Lower lobe of right lung (tissue), 2 donors: Measurements from ENCODE around the gene GPHB5. TPM values are rescaled to one million over a fixed set of nuclear protein-coding genes. Genes with fewer than 3 reads are reported as not detected.
A peak's percentile ranks its signal among the peaks of the same experiment; 100 is the strongest.
"Not testable (repeated sequence)": the region's sequence is repeated elsewhere in the genome, so short reads cannot be mapped to it uniquely, and the experiment has no call there.

Experiments
- ATAC-seq, 2 donors: fragments of 200-7000 bp; cut with Tn5 transposase; one replicate each; pipeline ENCODE4 v1.9.1; 2020 to 2022; ENCODE audit warnings: mild to moderate bottlenecking in 2 of 2, moderate library complexity in 2 of 2
- DNase-seq: peaks from one replicate; pipeline ENCODE4 v3.0.0-alpha.2; 2020
- H3K27ac ChIP-seq: fragments of 200-600 bp; one replicate; pipeline ENCODE4 v1.8.0; 2022
- H3K27me3 ChIP-seq: fragments of 200-600 bp; one replicate; pipeline ENCODE4 v1.8.0; 2022; ENCODE audit warnings: low read depth
- H3K36me3 ChIP-seq: fragments of 200-600 bp; one replicate; pipeline ENCODE4 v1.8.0; 2022; ENCODE audit warnings: mild to moderate bottlenecking
- H3K4me1 ChIP-seq: fragments of 200-600 bp; one replicate; pipeline ENCODE4 v1.8.0; 2022
- H3K4me3 ChIP-seq: fragments of 200-600 bp; one replicate; pipeline ENCODE4 v1.8.0; 2022; ENCODE audit warnings: mild to moderate bottlenecking
- H3K9me3 ChIP-seq: fragments of 200-600 bp; one replicate; pipeline ENCODE4 v1.8.0; 2022
- intact Hi-C: fragments of 100-400 bp; cut with DNase I; formaldehyde crosslinking; loops from one replicate; pipeline ENCODE4 v1.11.0; 2022
- total RNA-seq: library from RNA; stranded (reverse); fragmentation: NEBNext Ultra II Directional; extraction: Animal tissue kit (Norgen Biotek cat#: 25700); gene quantifications from one replicate; pipeline ENCODE4 v1.2.1, GENCODE V29; 2021
- TF ChIP-seq, protein P1 (sequence below): fragments of 200-600 bp; IDR thresholded peaks from one replicate; pipeline ENCODE4 v1.8.0; 2022; ENCODE audit warnings: antibody characterized with exemption, mild to moderate bottlenecking
- donor health status: DM: no; HTN: yes; CAD: no; lungs with severe emphysema.

The GPHB5 gene
- total RNA-seq, 1 donor from 2014 or later = not detected

DNA sequence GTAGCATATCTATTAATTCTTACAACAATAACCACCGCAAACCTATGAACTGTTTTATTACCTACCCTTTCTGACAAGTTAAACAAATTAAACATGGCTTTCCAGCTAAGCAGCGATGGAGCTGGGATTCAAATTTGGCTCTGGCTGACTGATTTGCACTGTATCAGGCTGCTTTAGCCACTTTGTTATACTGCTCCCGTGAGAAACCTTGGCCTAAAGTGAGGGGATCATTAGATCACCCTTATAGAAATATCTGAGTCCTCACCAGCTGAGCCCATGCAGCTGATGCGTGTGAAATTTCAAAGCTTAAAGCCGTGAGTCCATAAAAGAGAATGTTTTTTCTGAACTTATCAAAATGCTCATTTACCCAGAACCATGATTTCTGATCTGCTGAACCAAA is 8.1 kb upstream of the GPHB5 start:
- intact Hi-C loops = no loop called here
- Histone ChIP-seq H3K9me3 (no peaks in the 10 kb centered on the region), H3K27ac (no peak overlapping the region), H3K4me1 (no peaks in the 10 kb centered on the region), H3K27me3 (no peaks in the 10 kb centered on the region), H3K36me3 (no peaks in the 10 kb centered on the region), H3K4me3 (no peak overlapping the region)
- ATAC-seq (no peak), DNase-seq (no peak)
- TF ChIP-seq, protein P1, sequence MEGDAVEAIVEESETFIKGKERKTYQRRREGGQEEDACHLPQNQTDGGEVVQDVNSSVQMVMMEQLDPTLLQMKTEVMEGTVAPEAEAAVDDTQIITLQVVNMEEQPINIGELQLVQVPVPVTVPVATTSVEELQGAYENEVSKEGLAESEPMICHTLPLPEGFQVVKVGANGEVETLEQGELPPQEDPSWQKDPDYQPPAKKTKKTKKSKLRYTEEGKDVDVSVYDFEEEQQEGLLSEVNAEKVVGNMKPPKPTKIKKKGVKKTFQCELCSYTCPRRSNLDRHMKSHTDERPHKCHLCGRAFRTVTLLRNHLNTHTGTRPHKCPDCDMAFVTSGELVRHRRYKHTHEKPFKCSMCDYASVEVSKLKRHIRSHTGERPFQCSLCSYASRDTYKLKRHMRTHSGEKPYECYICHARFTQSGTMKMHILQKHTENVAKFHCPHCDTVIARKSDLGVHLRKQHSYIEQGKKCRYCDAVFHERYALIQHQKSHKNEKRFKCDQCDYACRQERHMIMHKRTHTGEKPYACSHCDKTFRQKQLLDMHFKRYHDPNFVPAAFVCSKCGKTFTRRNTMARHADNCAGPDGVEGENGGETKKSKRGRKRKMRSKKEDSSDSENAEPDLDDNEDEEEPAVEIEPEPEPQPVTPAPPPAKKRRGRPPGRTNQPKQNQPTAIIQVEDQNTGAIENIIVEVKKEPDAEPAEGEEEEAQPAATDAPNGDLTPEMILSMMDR = no peak

DNA sequence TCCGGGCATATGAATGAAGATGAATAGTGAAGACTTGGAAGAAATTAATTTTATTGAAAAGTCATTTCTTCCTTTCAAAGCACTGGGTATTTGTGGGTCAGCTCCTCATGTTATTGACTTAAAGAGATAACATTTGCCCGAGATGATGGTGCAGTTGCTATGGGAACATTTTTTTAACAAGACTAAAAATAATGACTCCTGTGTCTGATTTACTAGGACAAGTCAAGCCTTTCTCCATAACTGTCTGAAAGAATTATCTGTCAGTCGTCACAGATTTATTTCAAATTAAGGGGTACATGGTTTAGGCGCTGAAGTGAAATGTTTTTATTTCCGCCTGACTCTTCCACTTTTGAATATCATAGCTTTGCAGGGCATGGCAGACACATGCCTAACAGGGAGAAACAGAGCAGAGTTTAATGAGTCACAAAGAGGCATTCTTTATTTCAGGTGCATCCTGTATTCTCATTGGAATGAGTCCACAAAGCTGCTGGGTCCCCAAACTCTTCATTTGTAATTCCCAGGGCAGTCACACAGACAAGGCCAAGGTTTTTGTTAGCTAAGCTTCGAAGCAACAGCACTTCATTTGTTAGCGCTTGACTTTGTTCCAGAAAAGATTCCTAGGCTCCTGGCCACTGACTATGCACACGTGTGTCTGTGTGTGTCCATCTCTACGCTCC is 4.3 kb upstream of the GPHB5 start:
- ATAC-seq (no peak), DNase-seq (no peak)
- intact Hi-C loops = no loop called here
- Histone ChIP-seq H3K4me3 (no peak overlapping the region), H3K36me3 (no peaks in the 10 kb centered on the region), H3K9me3 (no peaks in the 10 kb centered on the region), H3K27ac (no peak overlapping the region), H3K4me1 (no peaks in the 10 kb centered on the region), H3K27me3 (no peaks in the 10 kb centered on the region)
- TF ChIP-seq, protein P1 = no peak

DNA sequence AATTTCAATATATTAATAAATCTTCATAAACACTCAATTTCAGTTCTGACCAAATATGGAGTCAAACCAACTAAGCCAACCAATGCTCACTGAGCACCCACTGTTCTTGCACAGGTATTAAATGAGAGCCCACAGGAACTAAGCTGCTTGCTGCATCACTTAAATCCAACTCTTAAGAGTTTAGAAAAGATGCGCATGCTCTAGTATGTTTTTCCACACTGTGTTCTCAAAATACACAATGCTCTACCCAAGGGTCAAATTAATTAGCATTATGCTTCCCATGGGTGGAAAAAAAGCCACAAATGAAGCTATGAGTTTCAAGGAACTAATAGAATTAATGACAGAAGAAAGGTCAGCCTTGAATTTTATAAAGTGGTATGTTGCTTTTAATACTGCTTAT is 3.7 kb upstream of the GPHB5 start:
- Histone ChIP-seq H3K36me3 (no peaks in the 10 kb centered on the region), H3K4me1 (no peaks in the 10 kb centered on the region), H3K4me3 (no peak overlapping the region), H3K27me3 (no peaks in the 10 kb centered on the region), H3K9me3 (no peaks in the 10 kb centered on the region), H3K27ac (no peak overlapping the region)
- intact Hi-C loops = no loop called here
- no peak for ATAC-seq
- no peak for DNase-seq
- TF ChIP-seq, protein P1 = no peak

DNA sequence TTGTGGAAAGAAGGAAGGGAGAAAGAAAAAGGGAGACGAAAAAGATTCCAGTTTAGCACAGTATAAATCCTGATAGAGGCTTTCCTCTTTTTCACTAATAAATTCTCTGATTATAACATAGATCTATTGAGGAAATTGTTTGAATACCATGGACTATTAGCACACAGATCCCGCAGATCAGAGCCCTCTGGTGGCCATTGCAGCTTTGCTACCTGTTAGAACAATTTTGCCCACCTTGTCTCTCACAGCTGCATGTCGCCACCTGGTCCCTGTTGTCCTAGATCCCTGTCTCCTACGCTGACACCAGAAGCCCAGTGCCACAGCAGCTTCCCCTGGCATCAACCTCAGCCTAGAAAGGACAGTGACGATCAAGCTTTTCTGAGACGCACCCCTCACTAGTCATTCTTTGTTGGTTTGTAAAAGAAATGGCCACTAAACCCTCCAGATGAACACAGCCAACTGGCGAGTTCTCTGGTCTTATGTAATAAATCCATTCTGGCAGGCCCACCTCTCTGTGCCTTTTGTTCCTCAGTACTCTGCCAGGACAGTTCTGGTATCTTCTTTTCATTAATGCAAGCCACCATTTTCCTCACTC is 9.9 kb downstream of the GPHB5 start:
- Histone ChIP-seq H3K36me3 (no peaks in the 10 kb centered on the region), H3K9me3 (no peaks in the 10 kb centered on the region), H3K27ac (no peak overlapping the region), H3K27me3 (no peaks in the 10 kb centered on the region), H3K4me1 (no peaks in the 10 kb centered on the region), H3K4me3 (no peak overlapping the region)
- TF ChIP-seq, protein P1 = peak; percentile 39
- no peak for ATAC-seq
- no peak for DNase-seq
- intact Hi-C loops = no loop called here

DNA sequence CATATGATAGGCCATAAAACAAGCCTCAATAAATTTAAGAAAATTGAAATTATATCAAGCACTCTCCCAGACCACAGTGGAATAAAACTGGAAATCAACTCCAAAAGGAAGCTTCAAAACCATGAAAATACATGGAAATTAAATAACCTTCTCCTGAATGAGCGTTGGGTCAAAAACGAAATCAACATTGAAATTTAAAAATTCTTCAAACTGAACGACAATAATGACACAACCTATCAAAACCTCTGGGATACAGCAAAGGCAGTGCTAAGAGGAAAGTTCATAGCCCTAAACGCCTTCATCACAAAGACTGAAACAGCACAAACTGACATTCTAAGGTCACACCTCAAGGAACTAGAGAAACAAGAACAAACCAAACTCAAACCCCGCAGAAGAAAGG is 14.3 kb downstream of the GPHB5 start:
- H3K36me3 ChIP-seq, intact Hi-C loops, ATAC-seq, H3K27me3 ChIP-seq, DNase-seq, H3K4me1 ChIP-seq, H3K27ac ChIP-seq, H3K9me3 ChIP-seq, H3K4me3 ChIP-seq: not testable (repeated sequence)

DNA sequence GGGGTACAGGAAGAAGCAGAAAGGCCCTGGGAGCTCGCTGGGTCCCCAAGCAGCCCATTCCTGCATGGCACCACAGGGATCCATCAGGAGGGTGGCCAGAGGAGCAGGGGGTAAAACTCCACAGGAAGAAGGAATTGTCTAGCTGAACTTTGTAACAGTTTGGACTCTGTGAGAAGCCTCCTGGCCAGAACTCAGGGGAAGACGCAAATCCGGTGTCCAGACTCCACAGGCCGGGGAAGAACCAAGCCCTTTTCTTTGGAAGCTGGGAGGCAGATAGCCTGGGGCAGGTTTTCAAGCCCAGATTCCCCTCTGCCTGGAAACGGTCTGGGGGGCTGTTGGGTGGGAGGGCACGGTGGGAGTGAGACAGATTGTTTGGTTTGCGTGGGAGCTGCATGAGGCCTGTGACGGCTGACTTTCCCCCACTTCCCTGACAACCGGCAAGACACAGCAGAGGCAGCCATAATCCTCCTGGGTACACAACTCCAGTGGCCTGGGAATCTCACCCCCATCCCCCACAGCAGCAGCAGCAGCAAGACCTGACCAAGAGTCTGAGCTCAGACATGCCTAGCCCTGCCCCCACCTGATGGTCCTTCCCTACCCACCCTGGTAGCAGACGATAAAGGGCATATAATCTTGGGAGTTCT is 16.7 kb downstream of the GPHB5 start:
- Histone ChIP-seq H3K9me3 (no peaks in the 10 kb centered on the region), H3K27ac (no peak overlapping the region), H3K36me3 (no peaks in the 10 kb centered on the region), H3K27me3 (no peaks in the 10 kb centered on the region), H3K4me1 (no peaks in the 10 kb centered on the region), H3K4me3 (no peak overlapping the region)
- DNase-seq (no peak), ATAC-seq (no peak)
- TF ChIP-seq, protein P1 = no peak
- intact Hi-C loops = no loop called here
